Esophagus squamous epithelium (tissue), 4 donors: ENCODE measurements around the gene TBC1D17.

Source experiments
- CTCF ChIP-seq, 6 experiments: fragments of 450-650 bp in 4 of 6; fragments of 200-600 bp in 2 of 6; sonication (generic) in 2 of 6; IDR thresholded peaks; one replicate each; pipeline ENCODE4 v1.5.1; 2016 to 2019; ENCODE audit warnings: antibody characterized with exemption in 6 of 6, mild to moderate bottlenecking in 4 of 6, moderate library complexity in 4 of 6
- POLR2A ChIP-seq, 4 donors: fragments of 450-650 bp; IDR thresholded peaks; one replicate each; pipeline ENCODE4 v1.6.1; 2017; ENCODE audit warnings: antibody characterized with exemption in 4 of 4, mild to moderate bottlenecking in 4 of 4, moderate library complexity in 3 of 4

GRCh38 chr19:49896863-49897621, 19.5 kb downstream of the TBC1D17 start, which contains the start of gene IL4I1:
- no peak for TF ChIP-seq CTCF (IDR thresholded peaks at IDR 0.05)
- TF ChIP-seq POLR2A (IDR thresholded peaks at IDR 0.05) = no peak
